WTC11 (cell line): Measurements from ENCODE around the gene DLX6. TPM values are rescaled to one million over a fixed set of nuclear protein-coding genes. Genes with fewer than 3 reads are reported as not detected.

Experiments
- ATAC-seq: fragments of 200-7000 bp; cut with Tn5 transposase; 2 replicates; pipeline ENCODE4 v1.10.0; 2021; ENCODE audit warnings: mild to moderate bottlenecking, moderate library complexity
- CTCF ChIA-PET: fragments of 300-600 bp; sonication (Branson Sonifier 250); formaldehyde crosslinking; loops from one replicate; lab custom pipeline; 2021; ENCODE audit warnings: antibody characterized with exemption; lab: Charles Lee
- POLR2A ChIA-PET: fragments of 350-600 bp; sonication (Branson Sonifier 250); formaldehyde crosslinking; loops from one replicate; lab custom pipeline; 2021; ENCODE audit warnings: antibody characterized with exemption; lab: Charles Lee
- DNase-seq: peaks from one replicate; pipeline ENCODE4 v3.0.0; 2021; ENCODE audit warnings: low spot score
- H3K27ac Mint-ChIP-seq: 2 replicates; pipeline ENCODE4 v1.8.0; 2021; ENCODE audit warnings: mixed read lengths
- H3K27me3 Mint-ChIP-seq: 2 replicates; pipeline ENCODE4 v1.8.0; 2021; ENCODE audit warnings: low read depth, mild to moderate bottlenecking, moderate library complexity, mixed read lengths
- H3K36me3 Mint-ChIP-seq: 2 replicates; pipeline ENCODE4 v1.8.0; 2021; ENCODE audit warnings: mixed read lengths
- H3K4me1 Mint-ChIP-seq: 2 replicates; pipeline ENCODE4 v1.8.0; 2022; ENCODE audit warnings: mixed read lengths
- H3K4me3 Mint-ChIP-seq: 2 replicates; pipeline ENCODE4 v1.8.0; 2021; ENCODE audit warnings: mild to moderate bottlenecking, moderate library complexity, mixed read lengths
- H3K9me3 Mint-ChIP-seq: 2 replicates; pipeline ENCODE4 v1.8.0; 2021; ENCODE audit warnings: mixed read lengths
- ATF1 ChIP-seq: sonication (generic); formaldehyde crosslinking; IDR thresholded peaks from 2 replicates; pipeline ENCODE4 v1.8.1; 2023; ENCODE audit warnings: mild to moderate bottlenecking, moderate library complexity, missing genetic modification reagents
- CBFB ChIP-seq: sonication (generic); formaldehyde crosslinking; IDR thresholded peaks from 2 replicates; pipeline ENCODE4 v1.8.1; 2022; ENCODE audit warnings: mild to moderate bottlenecking, low read depth, missing genetic modification reagents
- JUN ChIP-seq: sonication (generic); formaldehyde crosslinking; IDR thresholded peaks from 2 replicates; pipeline ENCODE4 v1.8.0; 2023; ENCODE audit warnings: mild to moderate bottlenecking, missing genetic modification reagents
- KAT7 ChIP-seq: sonication (generic); formaldehyde crosslinking; IDR thresholded peaks from 2 replicates; pipeline ENCODE4 v1.8.1; 2023; ENCODE audit warnings: missing genetic modification reagents, mild to moderate bottlenecking, borderline replicate concordance
- NFATC4 ChIP-seq: fragments of 250-450 bp; sonication (Bioruptor Pico); IDR thresholded peaks from 2 replicates; pipeline ENCODE4 v1.9.0; 2021; ENCODE audit warnings: mild to moderate bottlenecking
- NFE2L1 ChIP-seq: sonication (generic); formaldehyde crosslinking; IDR thresholded peaks from 2 replicates; pipeline ENCODE4 v1.8.1; 2023; ENCODE audit warnings: missing genetic modification reagents
- NR2C2 ChIP-seq: sonication (generic); formaldehyde crosslinking; IDR thresholded peaks from 2 replicates; pipeline ENCODE4 v1.8.0; 2022; ENCODE audit warnings: mild to moderate bottlenecking, missing genetic modification reagents
- OVOL2 ChIP-seq: fragments of 250-450 bp; sonication (Bioruptor Pico); IDR thresholded peaks from 2 replicates; pipeline ENCODE4 v1.9.0; 2021; ENCODE audit warnings: mild to moderate bottlenecking, borderline replicate concordance
- RELA ChIP-seq: sonication (generic); formaldehyde crosslinking; IDR thresholded peaks from 2 replicates; pipeline ENCODE4 v1.8.1; 2022; ENCODE audit warnings: missing genetic modification reagents, mild to moderate bottlenecking, borderline replicate concordance
- TEAD4 ChIP-seq: sonication (generic); formaldehyde crosslinking; IDR thresholded peaks from 2 replicates; pipeline ENCODE4 v1.8.0; 2022; ENCODE audit warnings: mild to moderate bottlenecking, missing genetic modification reagents
- ZMAT4 ChIP-seq: fragments of 250-450 bp; sonication (Bioruptor Pico); IDR thresholded peaks from 2 replicates; pipeline ENCODE4 v1.9.0; 2021; ENCODE audit warnings: mild to moderate bottlenecking
- ZNF121 ChIP-seq: sonication (generic); formaldehyde crosslinking; IDR thresholded peaks from 2 replicates; pipeline ENCODE4 v1.8.0; 2023; ENCODE audit warnings: missing genetic modification reagents
- ZNF138 ChIP-seq: sonication (generic); formaldehyde crosslinking; conservative IDR thresholded peaks from 2 replicates; pipeline ENCODE4 v1.8.1; 2022; ENCODE audit warnings: mild to moderate bottlenecking, moderate library complexity, missing genetic modification reagents
- ZNF232 ChIP-seq: sonication (generic); formaldehyde crosslinking; IDR thresholded peaks from 2 replicates; pipeline ENCODE4 v1.8.0; 2022; ENCODE audit warnings: mild to moderate bottlenecking, missing genetic modification reagents
- ZNF396 ChIP-seq: fragments of 250-450 bp; sonication (Bioruptor Pico); IDR thresholded peaks from 2 replicates; pipeline ENCODE4 v1.8.0; 2021; ENCODE audit warnings: mild to moderate bottlenecking, moderate library complexity, borderline replicate concordance
- ZNF416 ChIP-seq: fragments of 250-450 bp; sonication (Bioruptor Pico); IDR thresholded peaks from 2 replicates; pipeline ENCODE4 v1.9.0; 2021; ENCODE audit warnings: mild to moderate bottlenecking, inconsistent platforms
- ZNF425 ChIP-seq: fragments of 250-450 bp; sonication (Bioruptor Pico); conservative IDR thresholded peaks from 2 replicates; pipeline ENCODE4 v1.9.0; 2021; ENCODE audit warnings: mild to moderate bottlenecking
- total RNA-seq: library from RNA; stranded (reverse); gene quantifications from 3 replicates; pipeline ENCODE4 v1.2.3, GENCODE V29; 2021
- TF ChIP-seq, protein P1 (sequence below): sonication (generic); formaldehyde crosslinking; IDR thresholded peaks from 2 replicates; pipeline ENCODE4 v1.8.0; 2023; ENCODE audit warnings: mild to moderate bottlenecking, missing genetic modification reagents
- TF ChIP-seq, protein P2 (sequence below): sonication (generic); formaldehyde crosslinking; IDR thresholded peaks from 2 replicates; pipeline ENCODE4 v1.8.1; 2022; ENCODE audit warnings: low read depth, missing genetic modification reagents, borderline replicate concordance

The DLX6 gene
- total RNA-seq, 1 experiment from 2014 or later, result 0.09 TPM

GRCh38 chr7:96986901-96987300, 18.5 kb upstream of the DLX6 start (continued):
- TF ChIP-seq ZNF416 (CRISPR knock-in tag) (no peak), NFATC4 (CRISPR knock-in tag) (no peak), CBFB (CRISPR knock-in tag) (no peak)

DNA sequence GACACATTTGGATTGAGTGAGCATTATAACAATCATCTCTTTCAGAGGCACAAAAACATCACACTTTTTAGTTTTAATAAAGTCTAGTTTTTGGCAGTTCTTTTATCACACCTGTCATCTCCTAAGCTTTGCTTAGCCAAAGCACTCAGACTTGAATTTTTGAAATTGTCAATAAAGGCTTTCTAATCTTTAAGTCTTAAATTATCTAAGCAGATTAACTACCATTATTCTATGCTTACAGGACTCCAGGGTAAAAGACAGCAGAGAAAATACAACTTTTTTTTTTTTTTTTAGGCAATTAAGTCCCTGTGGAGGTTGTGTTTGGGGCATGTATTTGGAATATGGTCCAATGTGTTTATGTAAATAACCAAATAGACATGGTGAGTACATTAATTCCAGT, 17.6 kb upstream of the DLX6 start:
- H3K27me3 Mint-ChIP-seq, result peaks cover 96% of the 10 kb centered on the region
- CTCF ChIA-PET, result interaction anchor here (2.5 to 2.9 kb wide), 2 partner anchors 34 to 40 kb away, joined by 8 to 11 read pairs; no protein-coding TSS in a partner anchor
- no peak overlapping the region for H3K4me3 Mint-ChIP-seq
- peaks cover 46% of the 10 kb centered on the region for H3K4me1 Mint-ChIP-seq
- DNase-seq (no peak), ATAC-seq (no peak)
- POLR2A ChIA-PET, result no interaction called here
- H3K36me3 Mint-ChIP-seq, result no peaks in the 10 kb centered on the region
- H3K27ac Mint-ChIP-seq, result no peak overlapping the region
- TF ChIP-seq NFE2L1 (CRISPR knock-in tag) (no peak), NR2C2 (CRISPR knock-in tag) (no peak), ZNF425 (no peak)
- TF ChIP-seq, protein P1, sequence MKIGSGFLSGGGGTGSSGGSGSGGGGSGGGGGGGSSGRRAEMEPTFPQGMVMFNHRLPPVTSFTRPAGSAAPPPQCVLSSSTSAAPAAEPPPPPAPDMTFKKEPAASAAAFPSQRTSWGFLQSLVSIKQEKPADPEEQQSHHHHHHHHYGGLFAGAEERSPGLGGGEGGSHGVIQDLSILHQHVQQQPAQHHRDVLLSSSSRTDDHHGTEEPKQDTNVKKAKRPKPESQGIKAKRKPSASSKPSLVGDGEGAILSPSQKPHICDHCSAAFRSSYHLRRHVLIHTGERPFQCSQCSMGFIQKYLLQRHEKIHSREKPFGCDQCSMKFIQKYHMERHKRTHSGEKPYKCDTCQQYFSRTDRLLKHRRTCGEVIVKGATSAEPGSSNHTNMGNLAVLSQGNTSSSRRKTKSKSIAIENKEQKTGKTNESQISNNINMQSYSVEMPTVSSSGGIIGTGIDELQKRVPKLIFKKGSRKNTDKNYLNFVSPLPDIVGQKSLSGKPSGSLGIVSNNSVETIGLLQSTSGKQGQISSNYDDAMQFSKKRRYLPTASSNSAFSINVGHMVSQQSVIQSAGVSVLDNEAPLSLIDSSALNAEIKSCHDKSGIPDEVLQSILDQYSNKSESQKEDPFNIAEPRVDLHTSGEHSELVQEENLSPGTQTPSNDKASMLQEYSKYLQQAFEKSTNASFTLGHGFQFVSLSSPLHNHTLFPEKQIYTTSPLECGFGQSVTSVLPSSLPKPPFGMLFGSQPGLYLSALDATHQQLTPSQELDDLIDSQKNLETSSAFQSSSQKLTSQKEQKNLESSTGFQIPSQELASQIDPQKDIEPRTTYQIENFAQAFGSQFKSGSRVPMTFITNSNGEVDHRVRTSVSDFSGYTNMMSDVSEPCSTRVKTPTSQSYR (CRISPR knock-in tag), result no peak
- H3K9me3 Mint-ChIP-seq, result no peaks in the 10 kb centered on the region

GRCh38 chr7:96989241-96989858, 16.0 kb upstream of the DLX6 start:
- H3K9me3 Mint-ChIP-seq, result no peaks in the 10 kb centered on the region
- peak overlapping the region; percentile 48 for H3K4me3 Mint-ChIP-seq
- no peak for TF ChIP-seq ZMAT4 (CRISPR knock-in tag)
- TF ChIP-seq ZNF396 (CRISPR knock-in tag), result no peak
- no peak for TF ChIP-seq OVOL2 (CRISPR knock-in tag)
- no peak for TF ChIP-seq JUN (CRISPR knock-in tag)
- peaks cover 98% of the 10 kb centered on the region for H3K27me3 Mint-ChIP-seq
- H3K4me1 Mint-ChIP-seq, result peaks cover 55% of the 10 kb centered on the region
- DNase-seq, result no peak
- CTCF ChIA-PET, result interaction anchor here (1.5 to 2.9 kb wide), 3 partner anchors 32 to 38 kb away, joined by 4 to 11 read pairs (median 8); no protein-coding TSS in a partner anchor
- peak; percentile 75 for ATAC-seq
- POLR2A ChIA-PET, result interaction anchor here (0.5 kb wide), 1 partner anchor 25 kb away, joined by 4 read pairs; no protein-coding TSS in a partner anchor
- no peaks in the 10 kb centered on the region for H3K36me3 Mint-ChIP-seq
- no peak overlapping the region for H3K27ac Mint-ChIP-seq

GRCh38 chr7:96989859-96990317, 15.5 kb upstream of the DLX6 start:
- ATAC-seq (no peak), DNase-seq (no peak)
- CTCF ChIA-PET, result interaction anchor here (1.5 to 2.9 kb wide), 3 partner anchors 31 to 38 kb away, joined by 4 to 11 read pairs (median 8); no protein-coding TSS in a partner anchor
- no peaks in the 10 kb centered on the region for H3K9me3 Mint-ChIP-seq
- POLR2A ChIA-PET, result no interaction called here
- no peaks in the 10 kb centered on the region for H3K36me3 Mint-ChIP-seq
- no peak overlapping the region for H3K27ac Mint-ChIP-seq
- H3K4me3 Mint-ChIP-seq, result peak overlapping the region; percentile 48
- H3K4me1 Mint-ChIP-seq, result peaks cover 55% of the 10 kb centered on the region
- H3K27me3 Mint-ChIP-seq, result peaks cover 100% of the 10 kb centered on the region
- TF ChIP-seq ATF1 (CRISPR knock-in tag), result no peak
- no peak for TF ChIP-seq ZNF232 (CRISPR knock-in tag)
- TF ChIP-seq, protein P1 (CRISPR knock-in tag), result no peak
- TF ChIP-seq JUN (CRISPR knock-in tag), result no peak
- TF ChIP-seq ZNF138 (CRISPR knock-in tag), result no peak
- TF ChIP-seq ZNF121, result no peak
- TF ChIP-seq, protein P2, sequence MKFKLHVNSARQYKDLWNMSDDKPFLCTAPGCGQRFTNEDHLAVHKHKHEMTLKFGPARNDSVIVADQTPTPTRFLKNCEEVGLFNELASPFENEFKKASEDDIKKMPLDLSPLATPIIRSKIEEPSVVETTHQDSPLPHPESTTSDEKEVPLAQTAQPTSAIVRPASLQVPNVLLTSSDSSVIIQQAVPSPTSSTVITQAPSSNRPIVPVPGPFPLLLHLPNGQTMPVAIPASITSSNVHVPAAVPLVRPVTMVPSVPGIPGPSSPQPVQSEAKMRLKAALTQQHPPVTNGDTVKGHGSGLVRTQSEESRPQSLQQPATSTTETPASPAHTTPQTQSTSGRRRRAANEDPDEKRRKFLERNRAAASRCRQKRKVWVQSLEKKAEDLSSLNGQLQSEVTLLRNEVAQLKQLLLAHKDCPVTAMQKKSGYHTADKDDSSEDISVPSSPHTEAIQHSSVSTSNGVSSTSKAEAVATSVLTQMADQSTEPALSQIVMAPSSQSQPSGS (CRISPR knock-in tag), result no peak
- TF ChIP-seq RELA, result no peak
- no peak for TF ChIP-seq KAT7 (CRISPR knock-in tag)
- TF ChIP-seq ZNF396 (CRISPR knock-in tag), result no peak
- TF ChIP-seq TEAD4 (CRISPR knock-in tag), result no peak
